GM15510 (cell line): ENCODE results near the gene PLEKHB2.

ENCODE experiments used
- POLR2A ChIP-seq: IDR thresholded peaks from 3 replicates; pipeline ENCODE4 v1.6.1; 2011; ENCODE audit warnings: borderline replicate concordance; ENCODE audit not compliant: insufficient read length; ENCODE audit errors: extremely low read depth

PLEKHB2 gene

GRCh38 chr2:131156452-131157149, 51.5 kb downstream of the PLEKHB2 start:
- no peak for TF ChIP-seq POLR2A

DNA sequence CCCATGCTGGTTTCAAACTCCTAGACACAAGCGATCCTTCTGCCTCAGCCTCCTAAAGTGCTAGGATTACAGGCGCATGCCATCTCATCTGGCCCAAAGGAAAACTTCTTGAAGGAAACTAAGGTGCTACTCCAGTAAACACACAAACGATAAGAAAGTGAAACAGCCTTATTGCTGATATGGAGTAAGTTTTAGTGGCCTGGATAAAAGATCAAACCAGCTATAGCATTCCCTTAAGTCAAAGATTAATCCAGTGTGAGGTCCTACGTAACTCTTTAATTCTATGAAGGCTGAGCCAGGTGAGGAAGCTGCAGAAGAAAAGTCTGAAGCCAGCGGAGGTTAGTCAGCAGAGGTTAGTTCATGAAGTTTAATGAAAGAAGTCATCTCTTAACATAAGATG, 63.4 kb downstream of the PLEKHB2 start:
- TF ChIP-seq POLR2A = no peak
